SK-N-SH (cell line): ENCODE measurements around the gene TIGD6.

ENCODE experiments used
- RAD21 ChIP-seq: IDR thresholded peaks from 2 replicates; pipeline ENCODE4 v1.6.1; 2012; ENCODE audit warnings: mild to moderate bottlenecking, low read length
- TF ChIP-seq, protein P1 (sequence below): IDR thresholded peaks from 2 replicates; pipeline ENCODE4 v1.4.0; 2012; ENCODE audit warnings: low read depth
- TF ChIP-seq, protein P2 (sequence below): fragments of 150-350 bp; IDR thresholded peaks from 2 replicates; pipeline ENCODE4 v1.6.1; 2017; ENCODE audit warnings: antibody characterized with exemption, low read length, low read depth, borderline replicate concordance

DNA sequence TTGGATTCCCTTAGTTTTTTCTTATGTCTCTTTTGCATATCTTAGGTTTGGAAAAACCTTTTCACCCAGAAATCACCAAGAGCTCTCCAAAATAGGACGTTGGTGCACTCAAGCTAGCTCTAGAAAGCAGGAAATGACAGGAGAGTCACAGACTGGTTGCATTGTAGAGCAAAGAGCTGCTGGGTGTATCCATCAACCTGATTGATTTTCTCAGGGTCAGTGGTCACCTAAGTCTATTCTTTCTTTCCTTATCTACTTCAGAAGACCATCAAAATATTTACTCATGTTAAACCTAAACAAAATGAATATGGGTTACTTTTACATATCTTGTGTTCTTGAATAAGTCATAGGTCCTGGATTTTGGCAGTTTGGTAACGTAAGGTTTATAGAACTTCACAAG, 25.0 kb downstream of the TIGD6 start:
- TF ChIP-seq, protein P1, sequence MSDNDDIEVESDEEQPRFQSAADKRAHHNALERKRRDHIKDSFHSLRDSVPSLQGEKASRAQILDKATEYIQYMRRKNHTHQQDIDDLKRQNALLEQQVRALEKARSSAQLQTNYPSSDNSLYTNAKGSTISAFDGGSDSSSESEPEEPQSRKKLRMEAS = no peak
- no peak for TF ChIP-seq RAD21
- TF ChIP-seq, protein P2, sequence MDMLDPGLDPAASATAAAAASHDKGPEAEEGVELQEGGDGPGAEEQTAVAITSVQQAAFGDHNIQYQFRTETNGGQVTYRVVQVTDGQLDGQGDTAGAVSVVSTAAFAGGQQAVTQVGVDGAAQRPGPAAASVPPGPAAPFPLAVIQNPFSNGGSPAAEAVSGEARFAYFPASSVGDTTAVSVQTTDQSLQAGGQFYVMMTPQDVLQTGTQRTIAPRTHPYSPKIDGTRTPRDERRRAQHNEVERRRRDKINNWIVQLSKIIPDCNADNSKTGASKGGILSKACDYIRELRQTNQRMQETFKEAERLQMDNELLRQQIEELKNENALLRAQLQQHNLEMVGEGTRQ = no peak
